Measurements from ENCODE around the gene OBSCN.
"Not testable (repeated sequence)": the region's sequence is repeated elsewhere in the genome, so short reads cannot be mapped to it uniquely, and the experiment has no call there.

DNA sequence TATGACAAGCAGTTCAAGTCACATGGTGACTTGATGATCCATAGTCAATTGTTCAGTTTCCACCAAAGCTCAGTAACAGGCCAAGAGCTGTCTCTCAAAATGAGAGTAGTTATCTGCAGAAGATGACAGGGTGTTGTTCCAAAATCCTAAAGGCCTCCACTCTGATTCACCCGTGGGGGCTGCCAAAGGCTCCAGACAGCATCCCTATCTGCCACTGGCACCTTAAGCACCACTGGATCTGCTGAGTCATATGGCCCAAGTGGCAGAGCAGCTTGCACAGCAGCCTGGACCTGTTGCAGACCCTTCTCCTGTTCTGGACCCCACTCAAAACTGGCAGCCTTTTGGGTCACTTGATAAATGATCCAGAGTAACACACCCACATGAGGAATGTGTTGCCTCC, 44.6 kb downstream of the OBSCN start:
- TF ChIP-seq, protein P1, sequence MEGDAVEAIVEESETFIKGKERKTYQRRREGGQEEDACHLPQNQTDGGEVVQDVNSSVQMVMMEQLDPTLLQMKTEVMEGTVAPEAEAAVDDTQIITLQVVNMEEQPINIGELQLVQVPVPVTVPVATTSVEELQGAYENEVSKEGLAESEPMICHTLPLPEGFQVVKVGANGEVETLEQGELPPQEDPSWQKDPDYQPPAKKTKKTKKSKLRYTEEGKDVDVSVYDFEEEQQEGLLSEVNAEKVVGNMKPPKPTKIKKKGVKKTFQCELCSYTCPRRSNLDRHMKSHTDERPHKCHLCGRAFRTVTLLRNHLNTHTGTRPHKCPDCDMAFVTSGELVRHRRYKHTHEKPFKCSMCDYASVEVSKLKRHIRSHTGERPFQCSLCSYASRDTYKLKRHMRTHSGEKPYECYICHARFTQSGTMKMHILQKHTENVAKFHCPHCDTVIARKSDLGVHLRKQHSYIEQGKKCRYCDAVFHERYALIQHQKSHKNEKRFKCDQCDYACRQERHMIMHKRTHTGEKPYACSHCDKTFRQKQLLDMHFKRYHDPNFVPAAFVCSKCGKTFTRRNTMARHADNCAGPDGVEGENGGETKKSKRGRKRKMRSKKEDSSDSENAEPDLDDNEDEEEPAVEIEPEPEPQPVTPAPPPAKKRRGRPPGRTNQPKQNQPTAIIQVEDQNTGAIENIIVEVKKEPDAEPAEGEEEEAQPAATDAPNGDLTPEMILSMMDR (IDR thresholded peaks at IDR 0.05) = not testable (repeated sequence)
- not testable (repeated sequence) for TF ChIP-seq EZH2, EZH2phosphoT487 (IDR thresholded peaks at IDR 0.05)
